ENCODE data around the gene PDZK1.

PDZK1 gene

GRCh38 chr1:145702826-145703225 lies 4.3 kb downstream of the PDZK1 start:
- no peak for TF ChIP-seq EP300 (IDR thresholded peaks at IDR 0.05; ENCODE audit: borderline replicate concordance)
- TF ChIP-seq NFIC (IDR thresholded peaks at IDR 0.05): no peak
- no peak for TF ChIP-seq TAF1 (IDR thresholded peaks at IDR 0.05; ENCODE audit: low read depth)
- TF ChIP-seq CEBPB (IDR thresholded peaks at IDR 0.05): no peak
- no peak for TF ChIP-seq RAD21 (IDR thresholded peaks at IDR 0.05; ENCODE audit: low read depth)
- TF ChIP-seq YY1 (IDR thresholded peaks at IDR 0.05; ENCODE audit: low read depth): no peak
- TF ChIP-seq REST (IDR thresholded peaks at IDR 0.05; ENCODE audit: low read depth): no peak
- TF ChIP-seq EGR1 (IDR thresholded peaks at IDR 0.05): no peak
- TF ChIP-seq MAX (IDR thresholded peaks at IDR 0.05): no peak
- no peak for TF ChIP-seq USF1 (IDR thresholded peaks at IDR 0.05)
- TF ChIP-seq TEAD4 (IDR thresholded peaks at IDR 0.05): no peak

- TF ChIP-seq TCF12 (IDR thresholded peaks at IDR 0.05; ENCODE audit: low read depth): no peak
- no peak for TF ChIP-seq RAD21 (IDR thresholded peaks at IDR 0.05; ENCODE audit: low read depth)
- TF ChIP-seq USF1 (IDR thresholded peaks at IDR 0.05): no peak
- no peak for TF ChIP-seq EGR1 (IDR thresholded peaks at IDR 0.05)
- no peak for TF ChIP-seq EP300 (IDR thresholded peaks at IDR 0.05; ENCODE audit: borderline replicate concordance)
- TF ChIP-seq FOXM1 (IDR thresholded peaks at IDR 0.05; ENCODE audit: borderline replicate concordance, low read depth): no peak
- no peak for TF ChIP-seq REST (IDR thresholded peaks at IDR 0.05; ENCODE audit: low read depth)
- TF ChIP-seq ZBTB7A (IDR thresholded peaks at IDR 0.05; ENCODE audit: low read depth): no peak
- TF ChIP-seq TEAD4 (IDR thresholded peaks at IDR 0.05): no peak
Observed at GRCh38 chr1:145702052-145702451, 5.1 kb downstream of the PDZK1 start.

GRCh38 chr1:145701306-145701862 lies 5.8 kb downstream of the PDZK1 start:
- TF ChIP-seq RAD21 (IDR thresholded peaks at IDR 0.05; ENCODE audit: low read depth) (no peak), MAX (IDR thresholded peaks at IDR 0.05) (no peak), NFIC (IDR thresholded peaks at IDR 0.05) (no peak), TAF1 (IDR thresholded peaks at IDR 0.05; ENCODE audit: low read depth) (no peak), TCF12 (IDR thresholded peaks at IDR 0.05; ENCODE audit: low read depth) (no peak)

GRCh38 chr1:145696630-145696960 lies 10.6 kb downstream of the PDZK1 start:
- TF ChIP-seq CREB1 (IDR thresholded peaks at IDR 0.05; ENCODE audit: low read depth) (no peak), TAF1 (IDR thresholded peaks at IDR 0.05; ENCODE audit: low read depth) (no peak), NFIC (IDR thresholded peaks at IDR 0.05) (no peak), CEBPB (IDR thresholded peaks at IDR 0.05) (no peak), USF1 (IDR thresholded peaks at IDR 0.05) (no peak), EP300 (IDR thresholded peaks at IDR 0.05; ENCODE audit: borderline replicate concordance) (no peak), RAD21 (IDR thresholded peaks at IDR 0.05; ENCODE audit: low read depth) (no peak)

GRCh38 chr1:145695821-145696629 lies 11.1 kb downstream of the PDZK1 start:
- TF ChIP-seq REST (IDR thresholded peaks at IDR 0.05; ENCODE audit: low read depth) (no peak), CREB1 (IDR thresholded peaks at IDR 0.05; ENCODE audit: low read depth) (no peak), YY1 (IDR thresholded peaks at IDR 0.05; ENCODE audit: low read depth) (no peak), NFIC (IDR thresholded peaks at IDR 0.05) (no peak), TAF1 (IDR thresholded peaks at IDR 0.05; ENCODE audit: low read depth) (no peak), TEAD4 (IDR thresholded peaks at IDR 0.05) (no peak), TCF12 (IDR thresholded peaks at IDR 0.05; ENCODE audit: low read depth) (no peak), USF1 (IDR thresholded peaks at IDR 0.05) (no peak), ZBTB7A (IDR thresholded peaks at IDR 0.05; ENCODE audit: low read depth) (no peak), CEBPB (IDR thresholded peaks at IDR 0.05) (no peak), EP300 (IDR thresholded peaks at IDR 0.05; ENCODE audit: borderline replicate concordance) (no peak)
